Ovary (tissue), 9 donors: Measurements from ENCODE around the gene PSME1. TPM values are rescaled to one million over a fixed set of nuclear protein-coding genes. Genes with fewer than 3 reads are reported as not detected.

Source experiments
- DNase-seq, 5 donors: peaks; one replicate each; pipeline ENCODE4 v3.0.0-alpha.2; 2019 to 2020
- H3K27ac ChIP-seq, 2 donors: fragments of 200-600 bp; one replicate each; pipeline versions ENCODE4 v1.5.1 to v1.8.0; 2019 to 2022
- H3K27me3 ChIP-seq: fragments of 200-600 bp; one replicate; pipeline ENCODE4 v1.8.0; 2022
- H3K36me3 ChIP-seq: fragments of 200-600 bp; sonication (generic); one replicate; pipeline ENCODE4 v1.5.1; 2019
- H3K4me1 ChIP-seq: one replicate; pipeline ENCODE4 v1.8.1; 2013; ENCODE audit warnings: mild to moderate bottlenecking, moderate library complexity; ENCODE audit not compliant: insufficient read depth
- H3K4me3 ChIP-seq: fragments of 200-600 bp; sonication (generic); one replicate; pipeline ENCODE4 v1.5.1; 2017
- H3K9me3 ChIP-seq, 2 donors: fragments of 200-600 bp in 1 of 2; sonication (generic) in 1 of 2; one replicate each; pipeline versions ENCODE4 v1.5.1 to v1.8.1; 2013 to 2019; ENCODE audit warnings: mild to moderate bottlenecking in 1 of 2, moderate library complexity in 1 of 2
- EP300 ChIP-seq: sonication (generic); formaldehyde crosslinking; IDR thresholded peaks from one replicate; pipeline ENCODE4 v1.6.1; 2017; ENCODE audit warnings: antibody characterized with exemption
- POLR2A ChIP-seq: fragments of 450-650 bp; IDR thresholded peaks from one replicate; pipeline ENCODE4 v1.6.1; 2017; ENCODE audit warnings: antibody characterized with exemption, mild to moderate bottlenecking, moderate library complexity
- WGBS, 3 donors: extraction: QIAGEN DNeasy Blood & Tissue Kit in 1 of 3; methylation state at CpG; one replicate each; pipeline versions ENCODE4 v1.1.5 to v1.1.7; 2013 to 2017; 5-methylcytosine and 5-hydroxymethylcytosine counted together
- intact Hi-C, 4 donors: fragments of 100-400 bp; cut with DNase I; formaldehyde crosslinking; loops; one replicate each; pipeline versions ENCODE4 v1.11.0 to v1.15.1; 2022 to 2023
- polyA plus RNA-seq, 2 donors: library from polyadenylated mRNA; stranded (reverse); fragments of 200-250 nt in 1 of 2; fragments of 350-450 nt in 1 of 2; fragmentation: Illumina TruSeq in 1 of 2; extraction: RNeasy Lipid Tissue Mini Kit (QIAGEN cat#74804) in 1 of 2; gene quantifications; one replicate each; pipeline ENCODE4 v1.2.3, GENCODE V29; 2013 to 2014
- total RNA-seq, 7 donors: library from RNA; depleted of rRNA in 2 of 7; stranded (reverse); fragments of >200 nt in 2 of 7; fragmentation: NEBNext Ultra II Directional in 3 of 7; extraction: Animal tissue kit (Norgen Biotek cat#: 25700) in 3 of 7; gene quantifications; one replicate each; pipeline versions ENCODE4 v1.1.0 to v1.2.4, GENCODE V29; 2016 to 2023
- TF ChIP-seq, protein P1 (sequence below), 3 donors: fragments of 450-650 bp in 2 of 3; fragments of 200-600 bp in 1 of 3; IDR thresholded peaks; one replicate each; pipeline versions ENCODE4 v1.5.1 to v1.8.0; 2016 to 2022; ENCODE audit warnings: antibody characterized with exemption in 3 of 3, mild to moderate bottlenecking in 1 of 3
- donor health status: DM: no; HTN: no; CAD: no; lungs with moderate emphysema.
- donor health status: DM: no; HTN: no; CAD: no.
- donor health status: Bipolar disorder and iron deficiency.
- donor health status: DM: yes; HTN: yes; CAD: no.
- donor health status: DM: no; HTN: no; CAD: no.
- donor health status: DM: yes; HTN: yes; CAD: no.

Gene PSME1
- total and polyA plus RNA-seq, 9 donors = 93.6 to 261 (median 177) TPM

- WGBS, 3 donors = 76 to 78% (median 78%) methylated on average over 14 of the region's 14 CpGs
- intact Hi-C loops = no loop called here
- Histone ChIP-seq H3K9me3 (no peaks in the 10 kb centered on the region), H3K4me3 (no peak overlapping the region), H3K4me1 (no peaks in the 10 kb centered on the region), H3K27ac (no peak overlapping the region), H3K27me3 (no peaks in the 10 kb centered on the region), H3K36me3 (no peaks in the 10 kb centered on the region)
- TF ChIP-seq, protein P1, sequence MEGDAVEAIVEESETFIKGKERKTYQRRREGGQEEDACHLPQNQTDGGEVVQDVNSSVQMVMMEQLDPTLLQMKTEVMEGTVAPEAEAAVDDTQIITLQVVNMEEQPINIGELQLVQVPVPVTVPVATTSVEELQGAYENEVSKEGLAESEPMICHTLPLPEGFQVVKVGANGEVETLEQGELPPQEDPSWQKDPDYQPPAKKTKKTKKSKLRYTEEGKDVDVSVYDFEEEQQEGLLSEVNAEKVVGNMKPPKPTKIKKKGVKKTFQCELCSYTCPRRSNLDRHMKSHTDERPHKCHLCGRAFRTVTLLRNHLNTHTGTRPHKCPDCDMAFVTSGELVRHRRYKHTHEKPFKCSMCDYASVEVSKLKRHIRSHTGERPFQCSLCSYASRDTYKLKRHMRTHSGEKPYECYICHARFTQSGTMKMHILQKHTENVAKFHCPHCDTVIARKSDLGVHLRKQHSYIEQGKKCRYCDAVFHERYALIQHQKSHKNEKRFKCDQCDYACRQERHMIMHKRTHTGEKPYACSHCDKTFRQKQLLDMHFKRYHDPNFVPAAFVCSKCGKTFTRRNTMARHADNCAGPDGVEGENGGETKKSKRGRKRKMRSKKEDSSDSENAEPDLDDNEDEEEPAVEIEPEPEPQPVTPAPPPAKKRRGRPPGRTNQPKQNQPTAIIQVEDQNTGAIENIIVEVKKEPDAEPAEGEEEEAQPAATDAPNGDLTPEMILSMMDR (IDR thresholded peaks at IDR 0.05) = no peak
- TF ChIP-seq EP300 (no peak), POLR2A (no peak)
- DNase-seq = no peak
Observed at GRCh38 chr14:24179294-24179960, 43.4 kb downstream of the PSME1 start.

DNA sequence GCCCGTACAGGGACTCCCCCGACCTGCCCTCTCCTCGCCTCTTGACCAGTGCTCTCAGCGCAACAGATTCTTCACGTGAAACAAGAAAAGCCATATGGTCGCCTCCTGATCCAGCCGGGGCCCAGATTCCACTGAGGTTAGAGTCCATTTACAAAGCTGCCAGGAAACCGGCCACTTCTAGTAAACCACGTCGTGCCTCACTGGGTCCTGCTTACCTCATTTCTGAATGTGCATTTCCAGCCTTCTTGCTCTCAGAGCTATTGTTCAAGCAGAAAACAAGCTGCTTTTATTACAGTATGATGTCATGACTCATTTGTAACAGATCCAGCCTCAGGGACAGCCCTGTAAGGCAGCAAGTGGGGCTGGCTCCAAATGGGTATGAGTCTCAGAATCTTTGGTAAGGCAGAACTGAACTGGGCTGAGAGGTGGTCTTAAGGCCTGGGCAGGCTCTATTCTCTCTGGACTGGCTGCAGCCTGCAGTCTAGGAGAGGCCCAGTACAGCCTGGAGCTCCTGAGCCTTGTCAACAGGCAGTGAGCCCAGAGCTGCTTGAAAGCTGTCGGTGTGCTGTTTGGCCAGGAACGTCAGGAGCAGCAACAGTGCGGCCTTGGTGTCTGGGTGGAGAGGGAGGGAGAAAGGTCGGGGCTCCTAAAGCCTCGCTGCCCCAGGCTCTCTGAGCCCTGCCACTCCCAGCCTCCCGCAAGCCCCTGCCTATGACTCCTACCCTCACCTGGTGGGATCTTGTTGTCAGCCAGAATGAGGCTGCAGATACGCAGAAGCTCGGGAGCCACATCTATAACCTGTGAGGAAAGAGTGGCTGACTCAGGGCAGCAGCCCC is 44.2 kb downstream of the PSME1 start:
- no peaks in the 10 kb centered on the region for H3K4me1 ChIP-seq
- H3K27ac ChIP-seq = no peak overlapping the region
- no peaks in the 10 kb centered on the region for H3K9me3 ChIP-seq
- no peaks in the 10 kb centered on the region for H3K36me3 ChIP-seq
- no peak for DNase-seq
- WGBS, 3 donors = 65 to 70% (median 69%) methylated on average over 18 of the region's 18 CpGs
- no peak overlapping the region for H3K4me3 ChIP-seq
- TF ChIP-seq, protein P1 (IDR thresholded peaks at IDR 0.05) = no peak
- no peaks in the 10 kb centered on the region for H3K27me3 ChIP-seq
- intact Hi-C loops = no loop called here

GRCh38 chr14:24181371-24182077 is 45.5 kb downstream of the PSME1 start:
- Histone ChIP-seq H3K27ac (no peak overlapping the region), H3K9me3 (no peaks in the 10 kb centered on the region), H3K36me3 (no peaks in the 10 kb centered on the region), H3K4me1 (no peaks in the 10 kb centered on the region), H3K4me3 (no peak overlapping the region), H3K27me3 (no peaks in the 10 kb centered on the region)
- DNase-seq = no peak
- 75 to 78% (median 78%) methylated on average over 19 of the region's 19 CpGs for WGBS, 3 donors
- TF ChIP-seq, protein P1 (IDR thresholded peaks at IDR 0.05) = no peak
- TF ChIP-seq EP300 (no peak), POLR2A (no peak)
- intact Hi-C loops = no loop called here

DNA sequence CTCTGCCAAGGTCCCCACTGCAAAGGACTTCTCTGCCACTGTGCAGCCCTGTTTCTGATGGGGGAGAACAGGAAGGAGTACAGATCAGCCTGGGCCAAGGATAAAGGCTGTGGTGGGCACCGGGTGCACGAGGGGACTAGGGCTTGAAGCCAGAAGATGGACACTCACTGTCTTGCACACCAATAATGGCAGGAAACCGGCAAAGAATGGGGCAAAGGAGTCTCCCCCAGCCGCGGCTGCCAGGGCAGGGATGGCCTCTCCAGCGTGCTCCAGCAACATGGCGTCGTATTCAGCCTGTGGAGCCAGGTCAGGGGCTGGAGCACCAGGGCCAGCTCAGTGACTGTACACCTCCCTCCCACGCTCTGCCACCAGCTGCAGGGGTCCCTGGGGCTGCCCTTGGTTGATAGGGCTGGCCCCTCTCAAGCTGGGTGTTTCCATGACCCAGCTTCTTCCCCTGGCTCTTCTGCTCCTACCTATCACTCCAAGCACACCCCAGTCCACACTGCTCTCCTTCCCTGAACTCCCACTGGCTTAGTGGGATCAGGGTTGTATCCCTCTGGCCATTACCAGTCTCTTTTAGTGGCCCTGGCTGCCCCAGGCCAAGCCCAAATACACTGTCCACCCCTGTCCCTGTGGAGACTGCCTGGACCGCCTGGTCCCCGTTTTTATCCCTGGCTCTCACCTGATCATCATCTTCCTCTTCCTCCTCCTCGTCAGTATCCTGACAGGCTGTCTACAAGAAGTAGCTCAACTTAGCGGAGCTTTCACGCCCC is 46.3 kb downstream of the PSME1 start:
- H3K27ac ChIP-seq = no peak overlapping the region
- intact Hi-C loops = no loop called here
- WGBS, 3 donors = 80 to 83% (median 81%) methylated on average over 14 of the region's 14 CpGs

More for the DNA sequence above, 46.3 kb downstream of the PSME1 start:
- no peak for DNase-seq
- no peaks in the 10 kb centered on the region for H3K9me3 ChIP-seq
- TF ChIP-seq EP300 (no peak), POLR2A (no peak)
- TF ChIP-seq, protein P1 (IDR thresholded peaks at IDR 0.05) = no peak
- H3K4me3 ChIP-seq = no peak overlapping the region
- H3K36me3 ChIP-seq = no peaks in the 10 kb centered on the region
- no peaks in the 10 kb centered on the region for H3K27me3 ChIP-seq
- H3K4me1 ChIP-seq = no peaks in the 10 kb centered on the region
